Activated CD4-positive, CD25-positive, alpha-beta regulatory T cell treated with anti-CD3 and anti-CD28 coated beads, Interleukin-2, amount 50 U/mL, for 72 hours (primary cell): ENCODE results near the gene LGALS13.

Source experiments
- DNase-seq: peaks from one replicate; pipeline ENCODE4 v3.0.0; 2021

Gene LGALS13

GRCh38 chr19:39602224-39602623, at the start of gene LGALS13:
Gene LGALS13, plus strand, starts transcription at chr19:39602524. Its CDS starts 45 bp downstream, at chr19:39602569.
- DNase-seq = no peak

GRCh38 chr19:39553082-39553652, 49.2 kb upstream of the LGALS13 start:
- DNase-seq = no peak

- no peak for DNase-seq
Observed at GRCh38 chr19:39554701-39555311, 47.5 kb upstream of the LGALS13 start.

- no peak for DNase-seq
Observed at GRCh38 chr19:39555883-39556282, 46.4 kb upstream of the LGALS13 start.

- DNase-seq = no peak
Observed at GRCh38 chr19:39557811-39558623, 44.3 kb upstream of the LGALS13 start.

- DNase-seq = no peak
Observed at GRCh38 chr19:39558624-39559117, 43.7 kb upstream of the LGALS13 start.

- no peak for DNase-seq
Observed at GRCh38 chr19:39563408-39563807, 38.9 kb upstream of the LGALS13 start.

- DNase-seq = no peak
Observed at GRCh38 chr19:39566064-39566463, 36.3 kb upstream of the LGALS13 start.

GRCh38 chr19:39568604-39569003, 33.7 kb upstream of the LGALS13 start:
- no peak for DNase-seq

GRCh38 chr19:39582442-39582841, 19.9 kb upstream of the LGALS13 start:
- no peak for DNase-seq

GRCh38 chr19:39582891-39583625, 19.3 kb upstream of the LGALS13 start:
- no peak for DNase-seq

- DNase-seq = no peak
Observed at GRCh38 chr19:39587496-39587895, 14.8 kb upstream of the LGALS13 start.

- DNase-seq = no peak
Observed at GRCh38 chr19:39588066-39588465, 14.3 kb upstream of the LGALS13 start.

- DNase-seq = no peak
Observed at GRCh38 chr19:39590265-39590664, 12.1 kb upstream of the LGALS13 start.

- DNase-seq = no peak
Observed at GRCh38 chr19:39592381-39592780, 9.9 kb upstream of the LGALS13 start.

GRCh38 chr19:39595950-39596349, 6.4 kb upstream of the LGALS13 start:
- DNase-seq = no peak

- no peak for DNase-seq
Observed at GRCh38 chr19:39596911-39597310, 5.4 kb upstream of the LGALS13 start.

GRCh38 chr19:39599116-39599515, 3.2 kb upstream of the LGALS13 start:
- DNase-seq = no peak

- no peak for DNase-seq
Observed at GRCh38 chr19:39603825-39604224, 1.5 kb downstream of the LGALS13 start.

- DNase-seq = no peak
Observed at GRCh38 chr19:39607021-39607420, 4.7 kb downstream of the LGALS13 start.

GRCh38 chr19:39607561-39607960, 5.2 kb downstream of the LGALS13 start:
- no peak for DNase-seq

- DNase-seq = no peak
Observed at GRCh38 chr19:39613597-39613996, 11.3 kb downstream of the LGALS13 start.

GRCh38 chr19:39617745-39618144, 15.4 kb downstream of the LGALS13 start:
- no peak for DNase-seq
